ENCODE measurements around the gene ZNF354C.

Gene ZNF354C

DNA sequence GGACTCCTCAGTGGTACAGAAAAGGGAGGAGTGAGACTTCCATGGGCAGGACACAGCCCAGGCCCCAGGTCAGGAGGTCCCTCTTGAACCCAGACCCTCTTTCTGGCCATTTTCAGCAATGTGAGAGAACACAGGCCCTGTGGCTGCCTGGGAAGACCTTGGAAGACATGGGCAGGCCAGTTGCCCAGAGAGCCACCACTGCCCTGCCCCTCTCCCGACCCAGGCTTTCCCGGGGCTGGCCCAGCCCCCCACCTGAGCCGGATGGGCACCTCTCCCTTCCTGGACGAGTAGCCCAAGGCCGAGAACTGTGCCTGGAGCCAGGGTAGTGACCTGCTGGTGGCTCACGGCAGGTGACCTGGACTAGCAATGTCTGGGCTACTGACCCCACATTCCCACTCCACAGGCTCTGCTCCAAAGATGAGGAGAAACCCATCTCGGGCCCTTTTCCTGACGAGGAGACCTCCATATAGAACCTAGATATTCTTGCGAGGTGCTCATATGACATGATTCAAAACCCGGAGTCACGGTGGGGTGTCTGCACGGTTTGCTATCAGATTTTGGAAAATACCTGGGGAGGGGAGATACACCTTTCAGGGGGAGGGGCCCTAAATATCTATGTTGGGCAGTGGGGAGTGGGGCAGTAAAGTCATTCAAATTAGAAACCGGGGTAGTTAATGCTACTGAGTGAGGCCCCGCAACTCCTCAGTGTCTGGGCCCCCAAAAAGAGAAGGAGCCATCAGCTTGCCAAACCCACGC lies 59.4 kb downstream of the ZNF354C start:
- in situ Hi-C loops (cut with MboI; ENCODE audit: low sequenced_read_pairs): no loop called here
- DNase-seq (ENCODE audit: low spot score in 2 of 2): no peak
- H3K36me3 ChIP-seq (replicated peaks): no peaks in the 10 kb centered on the region
- H3K9me3 ChIP-seq: no peaks in the 10 kb centered on the region; the same call in 1 of the 2 replicates
- H3K27me3 ChIP-seq (ENCODE audit: low read depth): no peaks in the 10 kb centered on the region
- H3K4me1 ChIP-seq: no peaks in the 10 kb centered on the region
- H3K4me3 ChIP-seq: no peak overlapping the region

GRCh38 chr5:179120421-179120861 lies 60.3 kb downstream of the ZNF354C start:
- in situ Hi-C loops (cut with MboI; ENCODE audit: low sequenced_read_pairs): no loop called here
- no peak for DNase-seq (ENCODE audit: low spot score in 2 of 2)

GRCh38 chr5:179120951-179121666 lies 60.9 kb downstream of the ZNF354C start:
- Histone ChIP-seq H3K27me3 (ENCODE audit: low read depth) (no peaks in the 10 kb centered on the region), H3K36me3 (replicated peaks) (no peaks in the 10 kb centered on the region), H3K4me3 (no peak overlapping the region), H3K9me3 (no peaks in the 10 kb centered on the region; the same call in 1 of the 2 replicates), H3K4me1 (no peaks in the 10 kb centered on the region)
- DNase-seq (ENCODE audit: low spot score in 2 of 2): no peak
- in situ Hi-C loops (cut with MboI; ENCODE audit: low sequenced_read_pairs): no loop called here

More at GRCh38 chr5:179120421-179120861, 60.3 kb downstream of the ZNF354C start:
- H3K4me1 ChIP-seq: no peaks in the 10 kb centered on the region
- H3K4me3 ChIP-seq: no peak overlapping the region
- no peaks in the 10 kb centered on the region for H3K36me3 ChIP-seq (replicated peaks)
- no peaks in the 10 kb centered on the region for H3K27me3 ChIP-seq (ENCODE audit: low read depth)
- H3K9me3 ChIP-seq: no peaks in the 10 kb centered on the region; the same call in 1 of the 2 replicates

DNA sequence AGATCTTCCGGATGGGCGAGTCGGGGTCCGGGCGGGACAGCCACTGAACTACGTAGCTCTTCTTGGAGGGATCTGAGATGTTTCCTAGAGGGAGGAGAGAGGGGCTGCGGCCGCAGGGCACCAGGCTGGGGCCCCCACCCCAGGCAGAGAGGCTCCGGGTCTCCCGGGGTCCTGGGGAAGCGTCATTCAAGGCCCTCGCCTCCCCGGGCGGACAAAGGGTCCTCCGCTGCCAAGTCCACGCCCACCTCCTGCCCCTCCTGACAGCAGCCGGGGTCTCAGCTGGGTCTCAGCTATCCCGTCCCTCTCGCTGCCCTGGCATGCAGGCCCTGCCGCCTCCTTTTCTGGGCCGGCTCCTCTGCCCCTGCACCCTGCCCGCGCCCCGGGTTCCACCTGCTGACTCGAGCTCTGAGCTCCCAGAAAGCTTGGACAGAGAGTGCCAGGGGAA lies 61.5 kb downstream of the ZNF354C start:
- no peak overlapping the region for H3K4me3 ChIP-seq
- no peaks in the 10 kb centered on the region for H3K27me3 ChIP-seq (ENCODE audit: low read depth)
- in situ Hi-C loops (cut with MboI; ENCODE audit: low sequenced_read_pairs): no loop called here
- H3K9me3 ChIP-seq: no peaks in the 10 kb centered on the region; the same call in 1 of the 2 replicates
- no peaks in the 10 kb centered on the region for H3K36me3 ChIP-seq (replicated peaks)
- no peaks in the 10 kb centered on the region for H3K4me1 ChIP-seq
- DNase-seq (ENCODE audit: low spot score in 2 of 2): no peak

DNA sequence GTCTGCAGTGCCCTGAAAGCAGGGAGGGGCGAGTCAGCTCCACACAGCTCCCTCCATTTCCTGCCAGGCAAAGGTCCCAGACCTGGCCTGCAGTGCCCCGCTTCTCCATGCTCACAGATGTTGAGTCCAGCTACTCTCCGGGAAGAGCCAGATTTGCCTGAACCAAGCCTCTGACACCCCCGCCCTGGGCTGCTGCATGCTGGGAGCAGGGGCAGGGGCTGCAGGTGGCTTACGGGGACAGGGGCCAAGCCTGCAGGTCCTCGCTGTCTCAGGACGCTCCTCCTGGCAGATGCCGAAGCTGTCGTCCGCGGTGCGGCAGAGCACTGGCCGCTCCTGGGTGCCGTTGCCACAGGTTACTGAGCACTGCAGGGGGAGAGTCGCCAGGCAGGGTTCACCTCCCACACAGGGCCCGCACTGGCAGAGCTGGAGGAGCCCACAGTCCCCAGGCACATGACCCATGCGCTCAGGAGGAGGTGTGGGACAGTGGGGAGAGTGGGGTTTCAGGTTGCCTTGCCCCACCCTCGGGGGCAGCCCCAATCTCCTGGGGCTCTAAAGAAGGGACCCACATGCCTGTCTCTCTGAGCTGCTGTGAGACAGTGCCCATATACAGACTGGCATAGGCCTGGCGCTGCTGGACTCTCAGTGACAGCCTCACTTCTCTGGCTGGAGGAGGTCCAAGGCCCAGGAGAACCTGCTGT lies 62.4 kb downstream of the ZNF354C start:
- no peaks in the 10 kb centered on the region for H3K27me3 ChIP-seq (ENCODE audit: low read depth)
- H3K9me3 ChIP-seq: no peaks in the 10 kb centered on the region; the same call in 1 of the 2 replicates
- in situ Hi-C loops (cut with MboI; ENCODE audit: low sequenced_read_pairs): no loop called here
- no peak overlapping the region for H3K4me3 ChIP-seq
- H3K36me3 ChIP-seq (replicated peaks): no peaks in the 10 kb centered on the region
- no peak for DNase-seq (ENCODE audit: low spot score in 2 of 2)
- H3K4me1 ChIP-seq: no peaks in the 10 kb centered on the region

DNA sequence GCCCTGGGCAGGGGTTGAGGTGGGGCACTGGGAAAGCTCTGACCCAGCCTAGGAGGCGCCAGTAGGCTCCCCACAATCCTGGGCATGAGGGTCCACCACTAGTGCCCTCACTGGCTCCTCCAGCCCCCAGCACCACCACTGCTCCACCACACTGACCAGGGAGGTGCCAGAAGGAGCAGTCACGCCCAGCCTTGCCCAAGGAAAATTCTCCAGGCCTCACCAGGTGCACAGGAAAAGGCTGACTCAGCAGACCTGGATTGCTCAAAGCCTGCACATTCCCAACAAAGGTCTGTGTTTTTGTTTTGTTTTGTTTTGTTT lies 62.9 kb downstream of the ZNF354C start:
- DNase-seq (ENCODE audit: low spot score in 2 of 2): no peak
- no peak overlapping the region for H3K4me3 ChIP-seq
- H3K36me3 ChIP-seq (replicated peaks): no peaks in the 10 kb centered on the region
- H3K27me3 ChIP-seq (ENCODE audit: low read depth): no peaks in the 10 kb centered on the region
- in situ Hi-C loops (cut with MboI; ENCODE audit: low sequenced_read_pairs): no loop called here
- no peaks in the 10 kb centered on the region for H3K4me1 ChIP-seq
- no peaks in the 10 kb centered on the region; the same call in 1 of the 2 replicates for H3K9me3 ChIP-seq

GRCh38 chr5:179123491-179124272 lies 63.5 kb downstream of the ZNF354C start:
- H3K9me3 ChIP-seq: no peaks in the 10 kb centered on the region; the same call in 1 of the 2 replicates
- DNase-seq (ENCODE audit: low spot score in 2 of 2): no peak
- H3K4me1 ChIP-seq: no peaks in the 10 kb centered on the region
- H3K27me3 ChIP-seq (ENCODE audit: low read depth): no peaks in the 10 kb centered on the region
- H3K4me3 ChIP-seq: no peak overlapping the region
- in situ Hi-C loops (cut with MboI; ENCODE audit: low sequenced_read_pairs): no loop called here
- no peaks in the 10 kb centered on the region for H3K36me3 ChIP-seq (replicated peaks)

DNA sequence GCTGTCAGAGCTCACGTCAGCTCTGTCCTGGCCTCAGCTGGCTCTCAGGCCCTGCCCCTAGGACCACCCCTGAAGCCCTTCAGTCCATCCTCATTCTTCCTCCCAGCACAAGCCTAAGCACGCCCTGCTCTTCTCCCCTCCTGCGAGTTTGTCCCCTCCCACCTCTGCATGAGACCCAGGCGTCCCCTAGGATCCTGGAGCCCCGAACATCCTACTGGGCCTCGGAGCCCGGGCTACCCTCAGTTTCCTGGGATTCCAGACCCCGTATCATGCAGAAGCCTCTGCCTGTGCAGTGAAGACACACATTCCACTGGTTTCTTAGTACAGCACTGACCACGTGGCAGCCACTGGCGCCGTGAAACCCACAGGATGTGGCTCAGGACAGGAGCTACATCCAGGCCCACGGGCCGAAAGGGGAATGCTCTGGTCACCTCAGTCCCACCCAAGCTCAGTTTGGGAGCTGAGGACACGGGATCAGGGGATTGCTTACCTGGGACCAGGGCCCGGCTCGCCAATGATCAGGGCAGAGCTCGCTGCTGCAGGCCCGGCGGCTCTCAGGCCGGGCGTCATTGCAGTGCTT lies 64.2 kb downstream of the ZNF354C start:
- no peaks in the 10 kb centered on the region for H3K36me3 ChIP-seq (replicated peaks)
- H3K4me1 ChIP-seq: no peaks in the 10 kb centered on the region
- no peaks in the 10 kb centered on the region for H3K27me3 ChIP-seq (ENCODE audit: low read depth)
- in situ Hi-C loops (cut with MboI; ENCODE audit: low sequenced_read_pairs): no loop called here
- H3K4me3 ChIP-seq: no peak overlapping the region
- no peak for DNase-seq (ENCODE audit: low spot score in 2 of 2)
- no peaks in the 10 kb centered on the region; the same call in 1 of the 2 replicates for H3K9me3 ChIP-seq

DNA sequence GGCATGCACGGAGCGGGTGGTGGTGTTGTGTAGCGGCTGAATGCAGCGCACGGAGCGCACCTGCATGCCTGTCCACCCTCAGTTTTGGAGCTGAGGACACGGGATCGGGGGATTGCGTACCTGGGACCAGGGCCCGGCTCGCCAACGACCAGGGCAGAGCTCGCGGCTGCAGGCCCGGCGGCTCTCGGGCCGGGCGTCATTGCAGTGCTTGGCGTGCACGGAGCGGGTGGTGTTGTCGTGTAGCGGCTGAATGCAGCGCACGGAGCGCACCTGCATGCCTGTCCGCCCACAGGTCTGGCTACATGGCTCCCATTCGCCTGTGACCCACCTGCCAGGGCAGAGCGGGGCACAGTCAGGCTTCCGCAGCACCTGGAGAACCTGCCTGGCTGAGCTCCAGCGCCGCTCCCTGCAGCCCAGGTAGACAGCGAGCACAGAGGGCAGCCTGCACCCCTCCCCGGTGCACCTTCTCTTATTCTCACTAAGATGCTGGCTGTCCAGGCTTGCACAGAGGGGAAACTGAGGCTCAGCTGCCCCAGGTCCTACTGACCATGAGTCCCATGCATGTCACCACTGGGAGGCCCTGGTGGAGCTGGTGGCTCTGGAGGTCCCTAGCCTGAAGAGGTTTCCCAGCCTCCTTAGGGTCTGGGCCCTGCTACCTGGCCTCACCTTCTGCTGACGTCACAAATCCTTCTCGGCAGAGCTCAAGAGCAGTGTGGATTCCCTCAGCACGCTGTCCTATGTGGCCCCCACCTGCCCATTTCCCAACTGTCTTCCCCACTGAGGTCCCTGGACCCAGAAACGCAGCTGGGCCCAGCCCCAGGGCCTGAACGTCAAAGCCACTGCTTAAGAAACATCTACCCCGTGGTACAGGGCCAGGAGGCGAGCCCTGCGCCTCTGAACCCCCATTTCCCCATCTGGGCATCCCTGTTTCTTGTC lies 64.9 kb downstream of the ZNF354C start:
- in situ Hi-C loops (cut with MboI; ENCODE audit: low sequenced_read_pairs): no loop called here
- Histone ChIP-seq H3K9me3 (no peaks in the 10 kb centered on the region; the same call in 1 of the 2 replicates), H3K4me3 (no peak overlapping the region), H3K36me3 (replicated peaks) (no peaks in the 10 kb centered on the region), H3K4me1 (no peaks in the 10 kb centered on the region), H3K27me3 (ENCODE audit: low read depth) (no peaks in the 10 kb centered on the region)
- DNase-seq (ENCODE audit: low spot score in 2 of 2): no peak

GRCh38 chr5:179125789-179126505 lies 65.8 kb downstream of the ZNF354C start:
- no peaks in the 10 kb centered on the region for H3K4me1 ChIP-seq
- H3K27me3 ChIP-seq (ENCODE audit: low read depth): no peaks in the 10 kb centered on the region
- H3K4me3 ChIP-seq: no peak overlapping the region
- H3K36me3 ChIP-seq (replicated peaks): no peaks in the 10 kb centered on the region
- in situ Hi-C loops (cut with MboI; ENCODE audit: low sequenced_read_pairs): no loop called here
- H3K9me3 ChIP-seq: no peaks in the 10 kb centered on the region
- DNase-seq (ENCODE audit: low spot score in 2 of 2): no peak

GRCh38 chr5:179126506-179126991 lies 66.4 kb downstream of the ZNF354C start:
- no peaks in the 10 kb centered on the region for H3K9me3 ChIP-seq
- no peaks in the 10 kb centered on the region for H3K4me1 ChIP-seq
- H3K36me3 ChIP-seq (replicated peaks): no peaks in the 10 kb centered on the region
- no peak overlapping the region for H3K4me3 ChIP-seq
- DNase-seq (ENCODE audit: low spot score in 2 of 2): no peak
- in situ Hi-C loops (cut with MboI; ENCODE audit: low sequenced_read_pairs): no loop called here
- H3K27me3 ChIP-seq (ENCODE audit: low read depth): no peaks in the 10 kb centered on the region
